HG02852 (cell line): Measurements from ENCODE around the gene SCAMP3.
"Not testable (repeated sequence)": the region's sequence is repeated elsewhere in the genome, so short reads cannot be mapped to it uniquely, and the experiment has no call there.

Source experiments
- ATAC-seq: cut with Tn5 transposase; IDR thresholded peaks from one replicate; pipeline ENCODE4 v1.9.1; 2021; ENCODE audit warnings: mild to moderate bottlenecking, moderate library complexity; ENCODE audit not compliant: unreplicated experiment

The SCAMP3 gene

DNA sequence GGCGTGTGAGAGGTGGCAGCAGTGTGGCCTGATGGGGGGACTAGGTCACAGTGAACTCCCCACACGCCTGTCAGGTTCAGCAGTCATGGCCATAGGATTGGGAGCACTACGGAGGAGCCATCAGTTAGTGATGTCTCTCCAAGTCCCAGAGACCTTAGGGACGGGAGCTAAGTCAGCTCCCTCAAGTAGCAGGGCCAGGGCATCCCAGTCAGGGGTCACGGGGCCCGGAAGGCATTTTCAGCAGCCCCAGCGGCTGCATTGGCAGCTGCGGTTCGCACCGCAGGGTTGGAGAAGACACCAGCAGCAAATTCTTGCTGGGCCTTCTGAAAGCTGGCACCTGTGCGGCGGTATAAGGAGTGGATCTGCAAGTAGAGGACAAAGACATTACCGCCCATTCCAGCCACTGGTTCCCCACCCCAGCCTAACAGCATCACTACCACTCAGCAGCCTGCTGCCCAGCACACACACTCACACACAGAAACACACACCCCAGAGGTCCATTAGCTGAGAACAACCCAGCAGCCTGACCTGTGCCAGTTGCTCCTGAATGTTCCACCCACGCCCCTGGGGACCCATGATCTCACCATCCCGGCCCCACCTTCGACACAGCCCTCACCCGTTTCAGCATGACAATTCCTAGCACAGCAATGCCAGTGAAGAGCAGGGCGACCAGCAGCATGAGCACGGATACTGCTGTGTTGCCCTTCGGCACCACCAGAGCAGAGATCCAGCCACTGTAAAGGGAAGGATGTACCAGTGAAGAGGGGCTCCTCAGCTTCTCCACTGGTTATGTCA lies 5.9 kb downstream of the SCAMP3 start:
- no peak for ATAC-seq

DNA sequence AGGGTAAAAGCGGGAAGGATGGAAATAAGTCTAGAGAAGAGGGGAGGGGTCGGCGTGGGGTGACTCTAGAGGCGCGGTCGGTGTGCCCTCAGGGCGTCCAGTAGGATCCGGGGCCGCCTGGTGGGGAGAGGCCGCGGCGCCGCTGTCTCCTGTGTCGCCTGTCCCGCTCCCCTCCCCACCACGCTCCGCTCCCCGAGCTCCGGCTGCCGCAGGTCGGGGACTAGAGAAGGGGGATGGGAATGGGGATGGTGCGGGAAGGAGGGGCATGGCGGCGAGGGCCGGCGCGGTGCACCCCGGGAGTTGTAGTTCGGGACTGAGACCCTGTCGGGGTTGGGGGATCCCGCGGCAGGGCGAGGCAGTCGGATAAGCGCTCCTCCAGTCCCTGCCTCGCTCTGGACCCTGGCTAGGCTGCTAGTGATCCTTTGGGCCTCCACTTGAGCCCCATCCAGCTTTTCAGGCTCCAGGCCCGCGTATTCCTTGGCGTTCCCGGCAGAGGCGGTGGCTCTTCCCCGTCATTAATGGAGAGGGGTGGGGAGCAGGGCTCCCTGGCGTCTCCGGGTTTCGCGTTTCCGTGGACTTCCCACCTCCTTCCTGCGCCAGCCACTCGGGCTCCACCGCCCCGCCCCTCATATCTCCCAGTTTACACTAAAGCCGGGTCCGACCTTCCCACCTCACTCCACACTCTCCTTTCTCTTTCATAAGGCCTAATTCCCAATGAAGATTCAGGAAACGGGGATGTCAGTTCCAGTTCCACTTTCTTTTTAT lies 6.7 kb downstream of the SCAMP3 start, which contains the start of gene ENTREP3:
TSS of gene ENTREP3 (minus strand) at position 241 of the 765 bp plus-strand sequence. CDS start 606 bp downstream, outside the sequence.
- ATAC-seq: peak; percentile 64

DNA sequence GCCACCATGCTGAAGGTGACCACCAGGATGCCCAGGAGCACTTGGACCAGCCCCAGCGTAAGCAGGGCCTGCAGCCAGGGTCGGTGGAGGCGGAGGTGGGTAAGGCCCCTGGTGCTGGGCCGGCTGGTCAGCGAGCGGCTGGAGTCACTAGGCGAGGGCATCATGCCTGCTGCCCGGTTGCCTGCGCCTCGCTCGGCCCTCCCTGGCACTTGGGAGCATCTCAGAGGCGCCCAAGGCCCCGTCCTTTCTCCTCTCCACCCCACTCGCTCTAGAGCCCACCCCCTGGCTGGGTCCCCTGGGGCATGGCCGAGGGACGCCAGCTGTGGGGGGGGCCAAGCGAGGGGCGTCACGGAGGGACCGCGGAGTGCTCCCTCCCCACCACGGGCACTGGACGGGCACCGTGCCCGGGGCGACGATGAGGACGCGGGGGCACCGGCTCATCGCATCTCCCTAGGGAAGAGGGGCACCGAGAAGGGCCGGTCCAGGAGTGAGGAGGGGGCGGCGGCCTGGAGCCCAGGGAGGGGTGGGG lies 7.4 kb downstream of the SCAMP3 start:
- ATAC-seq: no peak

DNA sequence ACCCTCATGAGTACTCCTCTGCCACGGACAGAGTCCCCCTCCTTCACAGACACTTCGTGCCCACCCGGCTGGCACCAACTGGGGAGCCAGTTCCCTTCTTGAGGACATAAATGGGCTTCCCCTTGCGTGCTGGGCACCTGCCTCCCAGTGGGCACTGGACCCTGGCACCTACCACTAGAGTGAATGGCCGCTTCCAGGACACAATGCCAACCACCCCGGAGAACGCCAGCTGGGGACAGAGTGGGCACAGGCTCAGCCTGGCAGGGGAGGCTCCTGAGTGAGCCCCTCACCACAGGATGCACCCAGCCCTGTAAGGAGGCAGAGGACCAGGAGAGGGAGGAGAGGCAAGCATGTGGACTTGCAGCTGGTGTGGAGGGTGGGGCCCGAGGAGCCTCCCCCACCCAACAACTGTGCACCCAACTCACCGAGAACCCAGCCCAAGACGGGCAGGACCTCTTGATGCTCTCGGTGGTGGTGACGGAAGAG lies 7.9 kb downstream of the SCAMP3 start:
- ATAC-seq: no peak

DNA sequence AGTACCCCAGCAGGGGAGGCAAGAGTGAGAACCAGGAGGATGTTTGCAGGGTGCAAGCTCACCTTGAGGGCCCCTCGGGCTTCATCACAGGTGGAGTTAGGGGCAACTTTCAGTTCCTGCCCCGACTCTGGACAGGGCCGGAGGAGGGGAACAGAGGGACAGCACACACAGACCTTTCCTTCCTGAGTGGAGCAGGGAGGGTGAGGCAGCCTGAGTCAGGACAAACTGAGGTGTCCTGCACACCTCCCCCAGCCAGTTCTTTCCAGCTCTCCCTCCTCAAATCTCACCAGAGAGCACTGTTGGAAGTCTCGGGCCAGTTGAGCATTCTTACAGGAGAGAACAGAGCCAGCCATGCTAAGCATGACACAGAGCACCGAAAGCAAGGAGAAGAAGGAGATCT lies 8.4 kb downstream of the SCAMP3 start:
- ATAC-seq: no peak

DNA sequence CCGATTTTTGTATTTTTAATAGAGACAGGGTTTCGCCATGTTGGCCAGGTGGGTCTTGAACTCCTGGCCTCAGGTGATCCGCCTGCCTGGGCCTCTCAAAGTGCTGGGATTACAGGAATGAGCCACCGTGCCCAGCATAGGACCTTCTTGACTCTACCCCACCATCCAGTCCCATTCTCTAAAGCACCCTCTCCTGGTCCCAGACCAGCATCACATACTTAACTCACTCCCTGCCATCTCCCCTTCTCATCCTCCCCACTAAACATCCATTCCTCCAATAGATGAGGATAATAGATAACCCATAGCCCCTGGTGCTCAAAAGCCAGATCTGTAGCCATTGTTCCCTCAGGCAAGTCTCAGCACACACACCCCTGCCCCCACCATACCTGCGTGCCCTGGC lies 9.0 kb downstream of the SCAMP3 start:
- no peak for ATAC-seq

DNA sequence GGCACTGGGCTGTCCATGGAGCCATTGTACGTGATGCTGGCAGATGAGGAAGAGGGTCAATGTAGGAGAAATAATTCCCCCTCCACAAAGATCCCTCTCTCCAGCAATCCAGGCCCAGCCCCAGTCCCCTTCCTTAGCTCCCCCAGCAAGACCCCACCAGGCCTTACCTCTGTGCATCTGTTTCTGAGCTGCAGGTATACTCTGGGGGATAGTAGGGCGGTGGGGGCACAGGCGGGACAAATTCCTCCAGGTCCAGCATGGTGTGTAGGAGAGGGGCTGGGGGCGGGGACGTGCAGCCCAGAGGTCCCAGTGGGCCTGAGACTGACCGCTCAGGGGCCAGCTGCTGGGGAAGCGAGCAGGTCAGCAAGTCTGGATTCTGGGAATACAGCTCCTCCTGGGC lies 10.6 kb downstream of the SCAMP3 start:
- ATAC-seq: no peak

DNA sequence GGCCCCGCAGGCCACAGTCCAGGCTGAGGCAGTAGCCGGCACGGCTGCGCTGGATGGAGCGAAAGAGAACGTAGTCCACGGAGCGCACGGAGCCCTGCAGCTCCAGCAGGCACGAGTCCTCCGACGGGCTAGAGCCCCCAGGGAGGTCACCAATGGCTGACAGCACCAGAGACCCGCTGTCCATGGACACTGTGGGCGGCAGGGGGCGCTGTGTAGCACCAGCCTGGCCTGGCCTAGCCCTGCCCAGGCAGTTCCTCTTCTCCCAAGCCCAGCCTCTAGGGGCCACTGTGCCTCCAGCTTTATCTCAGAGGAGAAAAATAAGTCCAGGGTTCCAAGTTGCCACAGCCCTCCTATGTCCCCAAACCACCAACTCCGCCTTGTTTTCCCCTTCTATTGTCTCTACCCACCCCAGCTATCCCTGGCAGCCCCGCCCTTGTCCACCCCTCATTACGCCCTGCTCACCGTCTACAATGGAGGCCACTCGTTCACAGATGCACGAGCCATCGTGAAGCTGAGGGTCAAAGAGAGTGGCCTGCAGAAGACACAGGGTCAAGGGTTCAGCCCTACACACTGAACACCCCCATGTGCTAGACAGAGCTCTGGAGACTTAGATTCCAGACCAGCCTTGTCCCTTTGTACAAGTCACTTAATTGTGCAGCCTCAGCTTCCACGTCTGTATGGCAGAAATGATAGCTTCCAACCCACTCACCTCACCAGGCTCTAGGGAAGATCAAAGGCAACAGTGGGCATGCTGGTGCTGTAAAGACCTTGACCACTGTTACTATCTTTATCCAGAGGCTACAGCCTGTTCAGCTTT lies 11.3 kb downstream of the SCAMP3 start:
- peak; percentile 84 for ATAC-seq

DNA sequence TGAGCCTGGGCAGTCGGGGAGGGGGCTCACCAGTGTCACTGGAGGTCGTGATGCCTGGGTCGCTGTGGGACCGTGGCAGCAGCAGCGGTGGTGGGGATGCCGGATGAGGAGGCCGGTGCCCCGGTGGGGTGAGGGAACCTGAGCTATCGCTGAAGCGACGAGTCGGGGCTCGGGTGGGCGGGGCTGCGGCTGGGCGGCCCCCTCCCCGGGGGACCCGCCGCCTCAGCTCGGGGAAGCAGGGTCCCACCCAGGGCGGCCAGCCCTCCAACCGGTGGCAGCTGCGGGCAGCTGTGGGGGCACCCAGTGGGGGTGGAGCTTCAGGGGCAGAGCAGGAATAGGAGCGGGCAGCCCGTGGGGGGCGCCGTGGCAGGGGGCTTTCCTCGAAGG lies 11.9 kb downstream of the SCAMP3 start:
- ATAC-seq: no peak

DNA sequence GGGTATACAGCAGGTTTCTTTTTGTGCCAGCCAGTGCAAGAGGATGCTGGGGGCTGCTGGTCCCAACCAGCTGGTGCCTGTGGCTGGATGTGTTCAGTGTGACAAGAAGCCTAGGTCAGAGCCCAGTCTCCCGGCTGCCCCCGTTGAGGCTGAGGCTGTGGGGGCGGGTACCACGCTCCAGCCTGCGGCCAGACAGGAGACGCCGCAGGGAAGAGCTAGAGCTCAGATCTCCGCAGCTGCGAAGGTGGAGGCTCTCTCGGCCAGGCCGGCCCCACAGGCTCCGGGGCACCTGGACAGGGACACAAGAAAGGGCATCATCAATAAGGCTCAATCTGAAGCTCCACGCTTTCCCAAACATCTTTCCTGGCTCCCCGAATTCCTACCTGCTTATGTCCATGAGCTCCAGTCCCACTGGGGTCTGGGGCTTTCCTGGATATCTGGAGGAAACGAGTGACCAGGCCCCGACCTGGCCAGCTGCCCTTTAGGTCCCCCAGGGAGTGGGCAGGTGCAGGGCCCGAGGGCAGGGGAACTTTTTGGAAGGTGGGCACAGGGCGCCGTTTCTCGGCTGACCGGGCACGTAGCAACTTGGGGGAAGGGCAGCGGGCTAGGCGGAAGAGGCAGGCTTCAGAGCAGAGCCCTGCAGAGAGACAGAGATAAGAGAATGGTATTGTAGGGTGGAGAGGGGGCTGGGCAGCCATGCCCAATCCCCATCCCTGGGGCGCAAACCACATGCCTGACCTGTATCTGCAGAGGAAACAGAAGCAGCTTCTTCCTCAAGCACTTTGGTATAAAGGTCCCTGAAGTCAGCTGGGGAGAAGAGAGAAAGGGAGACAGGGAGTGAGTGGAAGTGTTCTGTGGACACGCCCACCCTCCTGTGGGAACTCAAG lies 14.2 kb downstream of the SCAMP3 start:
- no peak for ATAC-seq

DNA sequence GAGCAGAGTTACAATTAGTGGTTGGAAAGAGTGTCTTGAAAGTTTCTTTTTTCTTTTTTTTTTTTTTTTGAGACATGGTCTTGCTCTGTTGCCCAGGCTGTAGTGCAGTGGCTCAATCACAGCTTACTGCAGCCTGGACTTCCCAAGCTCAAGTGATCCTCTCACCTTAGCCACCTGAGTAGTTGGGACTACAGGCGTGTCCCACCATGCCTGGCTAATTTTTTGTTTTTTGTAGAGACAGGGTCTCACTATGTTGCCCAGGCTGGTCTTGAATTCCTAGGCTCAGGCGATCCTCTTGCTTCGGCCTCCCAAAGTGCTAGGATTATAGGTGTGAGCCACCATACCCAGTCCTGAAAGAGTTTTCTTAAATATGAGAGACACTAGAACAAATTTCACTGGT lies 15.4 kb downstream of the SCAMP3 start:
- ATAC-seq: not testable (repeated sequence)

DNA sequence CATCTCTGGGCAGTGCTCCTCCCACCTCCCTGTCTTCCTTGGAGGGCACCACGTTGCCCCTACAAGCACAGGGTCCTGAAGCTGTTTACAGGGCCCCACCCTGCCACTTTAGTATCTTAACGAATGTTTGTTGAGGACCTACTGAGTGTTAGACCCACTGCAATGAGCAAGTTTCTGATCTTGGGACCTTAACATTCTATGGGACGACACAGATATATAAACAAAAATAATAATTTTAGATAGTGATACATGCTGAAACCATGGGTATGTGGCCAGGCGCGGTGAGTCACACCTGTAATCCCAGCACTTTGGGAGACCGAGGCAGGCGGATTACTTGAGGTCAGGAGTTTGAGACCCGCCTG lies 17.0 kb downstream of the SCAMP3 start:
- no peak for ATAC-seq

DNA sequence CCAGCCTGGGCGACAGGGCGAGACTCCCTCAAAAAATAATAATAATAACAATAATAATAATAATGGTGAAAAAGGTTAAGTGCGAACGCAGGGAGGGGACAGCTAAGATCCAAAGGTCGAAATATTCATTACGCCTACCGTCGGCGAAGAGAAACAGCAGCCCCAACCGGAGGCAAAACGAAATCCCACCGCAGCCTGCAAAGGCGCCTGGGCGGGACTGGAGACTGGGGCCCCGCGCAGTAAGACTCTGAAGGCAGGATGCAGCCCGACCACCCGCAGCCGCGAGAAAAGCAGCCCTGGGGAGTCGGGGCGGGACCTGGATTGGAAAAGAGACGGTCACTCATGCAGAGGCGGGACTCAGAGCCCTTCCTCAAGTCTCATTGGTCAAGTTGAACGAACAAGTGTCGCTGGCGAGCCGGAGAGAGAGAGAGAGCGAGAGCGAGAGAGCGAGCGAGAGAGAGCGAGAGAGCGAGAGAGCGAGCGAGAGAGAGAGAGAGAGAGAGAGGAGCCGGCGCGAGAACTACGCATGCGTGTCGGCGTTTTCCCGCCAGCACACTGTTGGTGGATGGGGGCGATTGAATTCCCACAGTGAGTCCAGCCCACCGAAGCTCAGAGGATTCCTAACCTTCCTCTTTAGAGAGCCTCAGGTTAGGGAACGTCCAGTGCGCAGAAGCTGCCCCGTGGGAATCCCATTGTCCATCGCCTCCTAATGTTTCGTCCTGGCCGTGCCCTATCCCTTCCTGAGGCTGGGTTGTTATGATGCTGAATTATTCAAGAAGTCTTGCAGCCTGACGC lies 17.6 kb downstream of the SCAMP3 start:
- peak; percentile 83 for ATAC-seq

DNA sequence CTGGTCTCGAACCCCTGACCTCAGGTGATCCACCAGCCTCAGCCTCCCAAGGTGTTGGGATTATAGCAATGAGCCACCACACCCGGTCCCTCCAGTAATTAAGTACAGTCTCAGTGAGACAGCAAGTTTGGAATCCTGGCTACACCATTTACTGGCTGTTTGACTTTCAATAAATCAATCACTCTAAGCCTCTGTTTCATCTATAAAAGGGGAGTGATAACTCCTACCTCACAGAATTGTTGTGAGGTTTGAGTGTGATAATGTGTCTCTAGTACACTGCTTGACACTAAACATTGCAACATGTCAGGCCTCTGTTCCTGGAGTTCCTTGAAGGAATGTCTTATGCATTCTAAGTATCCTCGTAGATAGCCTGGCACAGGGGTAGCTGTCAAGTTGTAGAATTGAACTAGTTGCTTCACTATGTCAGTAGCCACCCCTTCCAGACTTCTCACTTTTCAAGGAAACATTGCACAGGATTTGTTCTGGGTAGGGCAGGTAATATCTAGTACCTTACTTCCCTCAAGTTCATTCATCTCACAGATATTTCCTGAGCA lies 19.3 kb downstream of the SCAMP3 start:
- ATAC-seq: no peak

DNA sequence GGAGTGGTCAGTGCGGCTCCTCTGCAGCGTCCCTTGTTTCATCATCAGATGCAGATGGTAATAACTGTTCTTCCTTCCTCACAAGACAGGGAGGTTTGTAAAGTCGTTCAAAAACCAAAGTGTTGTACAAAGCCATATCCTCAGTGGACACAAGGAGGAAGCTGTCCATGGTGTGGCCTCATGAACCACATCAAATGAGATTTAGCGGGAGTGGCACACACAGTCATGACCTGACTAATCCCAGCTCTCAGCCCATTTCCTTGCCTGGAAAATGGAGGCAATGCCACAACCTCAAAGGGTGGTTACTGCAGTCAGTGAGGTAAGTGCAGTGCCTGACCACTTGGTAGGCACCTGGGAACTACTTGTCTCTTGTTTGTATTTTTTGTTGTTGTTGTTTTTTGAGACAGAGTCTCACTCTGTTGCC lies 20.3 kb downstream of the SCAMP3 start:
- ATAC-seq: no peak

DNA sequence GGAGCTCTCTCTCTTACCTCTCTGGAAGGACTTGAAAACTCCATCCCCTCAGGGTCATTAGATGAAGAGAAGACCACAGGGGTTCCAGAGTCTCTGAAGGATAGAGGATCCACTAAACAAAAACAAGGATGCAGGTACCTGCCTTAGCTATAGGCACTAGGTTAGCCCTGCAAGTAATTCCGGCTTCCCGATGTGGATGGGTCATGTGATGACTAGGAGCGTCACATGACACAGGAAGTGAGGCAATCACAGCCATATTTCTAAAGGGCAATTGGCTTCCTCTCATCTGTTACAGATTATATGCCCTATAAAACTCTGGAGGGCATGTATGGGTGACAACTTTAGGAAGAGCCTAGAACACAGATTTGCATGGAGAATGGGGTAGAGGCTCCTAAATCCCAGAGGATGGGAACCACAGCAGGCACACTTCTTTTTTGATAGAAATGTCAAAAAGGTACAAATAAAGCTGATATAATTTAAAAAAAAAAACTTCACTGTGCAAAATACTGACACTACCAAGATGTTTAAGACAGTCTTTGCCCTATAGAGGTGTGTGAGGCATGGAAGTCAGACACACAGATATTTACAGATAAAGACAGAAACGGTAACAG lies 21.0 kb downstream of the SCAMP3 start:
- ATAC-seq: no peak

DNA sequence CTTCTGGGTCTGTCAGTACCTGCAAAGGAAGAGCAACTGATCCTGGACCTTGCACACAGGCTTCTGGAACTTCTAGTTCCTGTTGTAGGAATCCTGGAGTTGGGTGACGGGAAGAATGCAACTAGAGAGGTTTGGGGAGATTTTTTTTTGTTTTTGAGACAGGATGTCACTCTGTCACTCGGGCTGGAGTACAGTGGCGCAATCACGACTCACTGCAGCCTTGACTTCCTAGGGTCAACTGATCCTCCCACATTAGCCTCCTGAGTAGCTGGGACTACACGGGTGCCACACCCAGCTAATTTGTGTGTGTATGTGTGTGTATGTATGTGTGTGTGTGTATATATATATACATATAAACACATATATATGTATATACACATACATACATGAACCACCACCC lies 25.7 kb downstream of the SCAMP3 start:
- ATAC-seq: no peak

DNA sequence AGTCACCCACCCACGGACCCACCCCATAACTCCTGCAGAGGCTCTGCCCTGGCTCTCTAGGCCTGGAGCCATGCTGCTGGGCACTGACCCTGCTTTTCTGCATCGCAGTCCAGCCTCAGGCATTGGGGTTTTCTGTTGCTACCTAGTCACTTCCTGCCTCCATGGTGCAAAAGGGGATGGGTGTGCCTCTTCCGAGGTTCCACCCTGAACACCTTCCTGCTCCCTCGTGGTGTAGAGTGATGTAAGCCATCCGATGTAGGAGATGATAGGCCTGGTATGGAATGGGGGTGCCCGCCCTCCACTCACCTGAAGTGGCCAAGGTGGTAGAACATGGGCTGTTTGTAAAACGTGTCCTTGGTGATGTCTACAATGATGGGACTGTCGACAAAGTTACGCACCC lies 26.8 kb downstream of the SCAMP3 start:
- not testable (repeated sequence) for ATAC-seq
